ENCODE measurements around the gene PTCHD4. TPM values are rescaled to one million over a fixed set of nuclear protein-coding genes. Genes with fewer than 3 reads are reported as not detected.
"Not testable (repeated sequence)": the region's sequence is repeated elsewhere in the genome, so short reads cannot be mapped to it uniquely, and the experiment has no call there.

Gene PTCHD4
- 1 to 10 TPM in 3 of 4 donors, under 1 TPM in 1; 0.31 to 2.8 (median 1.9) TPM for polyA plus RNA-seq (ENCODE audit: insufficient read length in 4 of 4)

DNA sequence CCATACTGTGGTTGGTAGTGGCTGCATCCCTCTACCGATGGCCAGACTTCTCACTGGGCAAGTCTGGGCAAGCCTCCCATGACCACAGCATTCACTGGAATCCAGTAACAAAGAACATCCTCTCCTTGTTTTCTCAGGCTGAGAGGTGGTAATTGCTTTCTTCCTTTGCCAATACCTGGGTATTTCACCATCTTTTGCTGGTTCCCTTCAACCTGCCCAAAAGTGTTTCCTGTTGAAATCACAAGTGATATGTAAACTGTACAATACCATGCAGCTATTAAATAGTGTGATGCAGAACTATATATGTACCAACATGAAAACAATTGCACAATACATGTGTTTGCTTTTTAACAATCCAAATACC, at the start of gene PTCHD4:
PTCHD4 (minus strand) TSS at position 55 of the 364 bp plus-strand sequence. CDS start 42,240 bp downstream, outside the sequence.
- no peak for DNase-seq (ENCODE audit: low read depth in 4 of 4, low spot score in 3 of 4)

DNA sequence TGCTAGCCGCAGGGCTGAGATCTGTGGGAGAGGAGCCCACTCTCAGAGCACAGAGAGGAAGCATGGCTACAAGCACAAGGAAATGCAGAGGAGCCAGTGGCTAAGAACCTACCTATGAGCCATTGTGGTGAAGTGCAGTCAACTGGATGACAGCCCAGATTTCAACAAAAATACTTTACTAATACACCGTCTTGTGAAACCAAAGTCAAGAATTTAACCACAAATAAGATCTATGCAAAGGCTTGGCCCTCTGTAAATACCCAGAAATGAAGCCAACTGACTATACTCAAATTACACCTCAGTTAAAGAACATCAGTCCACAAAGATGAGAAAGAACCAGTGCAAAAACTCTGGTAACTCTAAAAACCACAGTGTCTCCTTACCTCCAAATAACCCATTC, 40.1 kb upstream of the PTCHD4 start:
- no peak for DNase-seq (ENCODE audit: low read depth in 4 of 4, low spot score in 3 of 4)

DNA sequence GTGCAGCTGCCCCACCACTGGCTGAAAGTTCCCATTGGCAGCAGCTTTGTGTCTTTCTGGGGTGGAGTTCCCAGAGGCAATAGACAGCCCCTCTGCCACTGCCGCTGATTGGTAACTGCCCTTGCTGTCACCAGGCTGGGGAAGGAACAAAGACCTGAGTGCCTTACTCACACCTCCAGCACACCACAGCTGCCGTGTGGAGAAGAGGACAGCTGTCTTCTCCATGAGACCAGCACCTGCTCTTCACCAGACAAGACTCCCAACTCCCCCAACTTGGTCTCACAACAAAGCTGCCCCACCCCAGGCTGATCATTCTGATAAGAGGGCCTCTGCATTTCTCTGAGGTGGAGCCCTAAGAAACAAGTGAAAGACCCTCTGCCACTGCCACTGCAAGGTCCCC, 39.7 kb upstream of the PTCHD4 start:
- DNase-seq (ENCODE audit: low read depth in 4 of 4, low spot score in 3 of 4): no peak

DNA sequence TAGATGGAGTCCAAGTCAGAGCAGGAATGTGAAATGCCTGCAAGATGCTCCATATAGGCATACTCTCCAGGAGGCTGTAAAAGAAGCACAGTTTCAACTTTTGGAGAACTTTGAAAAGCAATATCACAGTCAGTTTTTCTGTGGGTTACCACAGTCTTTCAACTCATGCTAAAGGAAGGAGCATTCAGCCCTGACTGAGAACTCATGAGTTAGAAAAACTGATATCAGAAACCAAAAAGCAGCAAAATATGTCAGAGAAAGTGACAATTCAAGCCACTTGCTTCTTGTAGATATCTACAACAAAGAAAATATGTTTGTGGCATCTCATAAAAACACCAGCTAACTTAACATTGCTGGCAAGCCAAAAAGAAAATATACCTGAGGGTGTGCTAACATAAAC, 36.1 kb upstream of the PTCHD4 start:
- no peak for DNase-seq (ENCODE audit: low read depth in 4 of 4, low spot score in 3 of 4)

DNA sequence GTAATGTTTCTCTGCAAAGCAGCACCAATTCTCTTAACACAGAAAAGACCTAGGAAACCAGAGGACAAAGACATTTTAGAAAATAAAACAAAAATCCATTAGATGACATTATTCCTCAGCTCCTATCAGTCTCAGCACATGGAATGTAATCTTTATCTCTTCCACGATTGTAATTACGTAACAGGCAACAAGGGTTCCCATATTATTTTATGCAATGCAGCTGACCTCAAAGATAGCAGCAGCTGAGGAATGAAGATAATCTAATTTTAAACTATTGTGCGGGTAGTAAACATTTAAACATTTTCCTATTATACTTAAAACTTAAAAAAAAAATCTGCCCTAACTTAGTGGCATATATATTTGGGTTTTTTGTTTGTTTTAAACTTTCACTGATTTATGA, 33.0 kb upstream of the PTCHD4 start:
- DNase-seq (ENCODE audit: low read depth in 4 of 4, low spot score in 3 of 4): no peak

DNA sequence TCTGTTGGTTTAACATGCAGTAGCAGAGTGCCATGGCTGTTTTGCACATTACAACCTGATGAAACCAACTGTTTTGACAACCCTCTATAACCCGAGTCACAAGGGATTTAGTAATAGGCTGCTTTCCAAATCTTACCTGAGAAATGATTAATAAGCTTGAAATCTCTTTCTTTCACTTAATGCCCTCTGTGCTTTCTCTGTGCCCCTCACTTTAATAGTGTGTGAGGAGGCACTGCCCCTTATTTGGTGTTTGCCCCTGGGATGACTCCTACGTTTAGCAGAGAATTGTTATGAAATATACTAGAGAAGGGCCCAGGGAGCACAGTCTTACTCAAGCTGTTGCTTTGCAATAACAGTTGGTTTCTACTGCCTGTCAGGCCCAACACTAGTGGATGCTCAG, 31.0 kb upstream of the PTCHD4 start:
- DNase-seq (ENCODE audit: low read depth in 4 of 4, low spot score in 3 of 4): no peak

DNA sequence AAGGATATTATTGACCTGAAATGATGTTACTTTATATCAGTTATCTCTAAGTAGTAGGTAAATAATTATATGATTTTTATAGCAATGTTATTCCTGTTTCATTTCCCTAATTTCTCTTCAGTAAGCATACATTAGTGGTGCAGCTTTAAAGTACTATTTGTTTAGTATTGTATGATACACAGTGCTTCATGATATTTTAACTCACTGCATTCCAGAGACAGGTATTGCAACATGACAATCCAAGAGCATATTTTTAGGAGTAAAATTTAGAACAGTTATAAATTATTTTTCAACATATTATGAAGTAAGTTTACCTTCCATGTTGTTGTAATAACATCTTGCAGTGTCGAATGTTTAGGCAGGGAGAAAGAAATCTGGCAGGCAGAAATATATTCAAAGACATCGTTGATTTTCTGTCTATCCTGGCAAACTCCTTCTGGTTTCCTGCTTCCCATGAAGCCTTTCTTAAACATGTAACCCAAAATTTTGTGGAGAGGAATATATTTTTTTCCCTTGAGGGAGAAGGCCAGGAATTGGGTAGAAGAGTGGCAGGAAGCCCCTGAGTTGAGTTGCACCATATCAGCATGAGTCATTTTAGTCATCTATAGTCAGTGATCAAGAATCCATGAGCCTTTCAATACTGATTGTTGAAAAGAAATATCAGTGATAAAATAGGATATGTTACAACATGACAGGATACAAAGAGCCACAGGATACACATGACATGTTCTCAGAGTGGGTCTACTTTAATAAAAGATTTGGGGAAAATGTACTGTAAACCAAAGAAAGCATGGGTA, 29.0 kb upstream of the PTCHD4 start:
- DNase-seq (ENCODE audit: low read depth in 4 of 4, low spot score in 3 of 4): no peak

DNA sequence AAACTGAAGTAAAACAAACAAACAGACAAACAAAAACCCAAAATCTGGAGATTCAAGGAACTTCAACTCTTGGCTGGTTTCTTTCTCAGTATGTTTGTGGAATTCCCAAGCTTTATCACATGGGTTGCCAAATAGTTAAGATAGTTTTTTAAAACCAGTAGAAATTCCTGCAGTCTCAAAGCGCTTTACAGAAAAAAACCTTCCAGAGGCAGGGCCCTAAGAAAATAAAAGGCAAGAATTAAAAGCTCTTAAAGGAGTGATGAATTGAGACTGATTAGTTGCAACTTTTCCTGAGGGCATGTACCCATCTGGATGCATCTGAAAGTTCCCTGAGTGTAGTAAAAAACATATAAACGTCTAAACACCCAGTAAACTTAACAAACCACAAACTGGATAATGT, 25.9 kb upstream of the PTCHD4 start:
- DNase-seq (ENCODE audit: low read depth in 4 of 4, low spot score in 3 of 4): no peak

DNA sequence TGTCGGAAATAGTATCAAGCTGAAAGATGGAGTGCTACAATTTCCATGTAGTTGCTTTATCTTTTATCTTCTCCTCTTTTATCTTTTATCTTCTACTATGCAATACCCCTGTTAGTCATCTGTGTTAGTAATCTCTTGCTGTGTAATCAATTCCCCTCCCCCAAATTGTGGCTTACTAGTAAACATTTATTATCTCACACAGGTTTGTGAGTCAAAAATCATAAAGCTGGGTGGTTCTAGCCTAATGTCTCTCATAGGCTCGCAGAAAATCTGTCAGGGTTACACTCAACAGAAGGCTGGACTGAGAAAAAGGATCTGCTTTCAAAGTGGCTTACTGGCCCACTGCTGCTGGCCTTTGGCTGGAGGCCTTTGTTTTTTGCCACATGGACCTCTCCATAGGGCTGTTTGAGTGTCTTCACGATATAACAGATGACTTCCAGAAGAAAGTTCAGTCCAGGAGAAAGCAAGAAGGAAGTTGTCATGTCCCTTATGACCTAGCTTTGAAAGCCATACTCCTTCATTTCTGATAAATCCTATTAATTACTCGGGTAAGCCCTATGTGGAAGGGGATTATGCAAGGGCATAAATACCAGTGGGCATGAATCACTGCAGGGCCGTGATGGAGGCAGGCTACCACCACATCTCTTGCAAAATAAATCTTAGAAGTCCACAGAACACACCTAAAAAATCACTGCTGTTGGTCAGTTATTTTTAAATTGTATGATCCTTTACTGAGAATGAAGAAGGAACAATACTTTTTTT, 24.5 kb upstream of the PTCHD4 start:
- no peak for DNase-seq (ENCODE audit: low read depth in 4 of 4, low spot score in 3 of 4)

DNA sequence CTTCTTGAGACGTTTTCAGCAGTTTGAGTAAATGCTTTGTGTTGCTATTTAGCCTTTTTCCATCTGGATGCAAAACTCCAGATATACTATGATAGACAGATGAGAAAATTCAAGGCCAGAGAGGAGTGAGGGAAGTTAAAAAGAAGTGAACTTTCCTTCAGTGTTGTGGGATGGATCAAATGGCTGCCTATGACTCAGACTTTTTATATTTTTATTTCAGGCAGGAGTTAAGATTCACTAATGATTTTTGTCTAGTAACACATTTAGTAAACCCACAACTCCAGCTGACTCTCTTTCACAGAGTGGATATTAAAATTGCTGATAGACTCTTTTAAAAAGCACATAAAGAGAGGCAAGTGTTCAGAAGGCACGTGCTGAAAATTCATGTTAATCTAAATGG, 23.2 kb upstream of the PTCHD4 start:
- no peak for DNase-seq (ENCODE audit: low read depth in 4 of 4, low spot score in 3 of 4)

DNA sequence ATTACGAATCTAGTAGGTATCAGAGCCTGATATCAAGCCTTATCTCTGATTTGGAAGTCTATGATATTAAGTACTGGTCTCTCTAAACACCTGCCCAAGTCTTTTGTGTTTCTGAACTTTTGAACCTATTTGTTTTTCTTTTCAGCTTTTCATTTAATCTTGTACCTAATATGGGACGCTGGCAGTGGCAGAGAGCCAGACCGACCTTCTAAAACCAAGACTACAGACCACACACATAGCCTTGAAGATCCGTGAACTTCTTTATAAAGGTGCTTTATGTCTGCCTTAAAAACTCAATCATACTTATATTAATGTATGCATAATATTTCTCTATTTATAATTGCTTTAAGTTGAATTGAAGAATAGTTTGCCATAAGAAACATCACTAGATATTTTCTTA, 12.6 kb upstream of the PTCHD4 start:
- no peak for DNase-seq (ENCODE audit: low read depth in 4 of 4, low spot score in 3 of 4)

DNA sequence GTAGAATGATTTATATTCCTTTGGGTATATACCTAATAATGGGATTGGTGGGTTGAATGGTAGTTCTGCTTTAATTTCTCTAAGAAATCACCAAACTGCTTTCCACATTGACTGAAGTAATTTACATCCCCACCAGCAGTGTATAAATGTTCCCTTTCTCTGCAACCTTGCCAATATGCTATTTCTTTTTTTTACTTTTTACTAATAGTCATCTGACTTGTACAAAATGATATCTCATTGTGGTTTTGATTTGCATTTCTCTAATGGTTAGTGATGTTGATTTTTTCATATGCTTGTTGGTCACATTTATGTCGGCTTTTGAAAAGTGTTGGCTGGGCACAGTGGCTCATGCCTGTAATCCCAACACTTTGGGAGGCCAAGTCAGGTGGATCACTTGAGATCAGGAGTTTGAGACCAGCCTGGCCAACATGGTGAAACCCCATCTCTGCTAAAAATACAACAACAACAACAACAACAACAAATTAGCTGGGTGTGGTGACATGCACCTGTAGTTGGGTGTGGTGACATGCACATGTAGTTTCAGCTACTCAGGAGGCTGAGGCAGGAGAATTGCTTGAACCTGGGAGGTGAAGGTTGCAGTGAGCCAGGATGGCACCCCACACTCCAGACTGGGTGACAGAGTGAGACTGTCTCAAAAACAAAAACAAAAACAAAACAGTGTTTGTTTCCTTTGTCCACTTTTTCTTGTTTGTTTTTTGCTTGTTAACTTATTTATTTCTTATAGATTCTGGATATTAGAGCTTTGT, 11.2 kb upstream of the PTCHD4 start:
- not testable (repeated sequence) for DNase-seq (ENCODE audit: low read depth in 4 of 4, low spot score in 3 of 4)

DNA sequence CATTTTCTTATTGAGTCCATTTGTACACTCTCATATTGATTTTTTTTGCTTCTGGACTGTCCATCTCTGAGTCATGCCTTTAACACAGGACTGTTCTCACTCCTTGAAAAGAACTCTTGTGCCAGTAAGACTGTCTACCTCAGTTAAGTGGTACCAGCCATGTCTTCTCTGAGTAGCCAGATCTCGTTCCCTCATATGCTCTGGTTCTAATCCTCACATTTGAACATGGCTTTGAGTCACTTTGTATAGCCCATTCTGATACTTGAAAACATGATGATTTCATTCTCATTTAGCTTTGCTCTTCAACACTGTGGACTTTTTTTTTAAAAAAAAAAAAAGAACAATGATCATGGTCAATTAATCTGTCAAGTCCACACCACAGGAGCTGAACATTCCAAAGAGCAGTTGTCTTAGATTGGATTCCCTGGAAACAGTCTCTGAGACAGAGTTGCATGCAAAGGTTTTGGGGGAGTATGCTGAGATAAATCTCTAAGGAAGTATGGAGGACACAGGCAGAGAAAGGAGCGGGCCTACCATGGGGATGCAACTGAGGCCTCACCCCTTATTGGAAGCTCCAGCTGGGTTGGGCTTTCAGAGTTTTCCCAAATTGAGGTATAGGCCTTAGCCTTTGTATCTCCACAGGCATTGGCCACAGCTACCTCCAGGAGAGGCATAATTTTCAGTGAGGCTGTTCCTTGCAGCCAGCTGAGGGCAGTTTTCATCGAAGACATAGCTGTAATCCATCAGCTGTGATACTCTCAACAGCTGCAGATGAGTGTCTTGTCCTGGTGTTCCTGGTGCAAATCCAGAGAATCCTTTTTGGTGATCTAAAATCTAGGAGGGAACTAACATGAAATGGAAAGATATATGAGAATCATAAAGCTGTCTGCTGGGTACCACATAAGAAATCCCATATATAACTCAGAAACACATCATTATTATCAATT, 6.0 kb upstream of the PTCHD4 start:
- DNase-seq (ENCODE audit: low read depth in 4 of 4, low spot score in 3 of 4): no peak

DNA sequence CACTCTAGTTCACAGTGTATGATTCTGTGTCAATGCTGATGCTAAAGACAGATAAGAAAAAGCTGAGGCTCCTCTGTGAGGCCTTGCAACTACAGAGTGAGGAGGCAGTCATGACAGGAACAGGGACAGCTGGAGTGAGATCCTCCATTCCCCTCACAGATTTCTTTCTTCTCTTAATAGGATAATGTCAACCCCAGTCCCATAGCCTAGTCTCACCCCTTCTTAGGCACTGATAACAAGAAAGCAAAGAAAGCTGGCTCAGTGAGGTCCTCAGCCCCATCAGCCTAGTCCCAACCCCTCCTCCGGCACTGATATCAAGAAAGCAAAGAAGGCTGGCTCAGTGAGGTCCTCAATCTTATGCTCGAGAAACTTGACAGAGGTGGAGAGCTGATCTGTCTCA, 2.1 kb upstream of the PTCHD4 start:
- no peak for DNase-seq (ENCODE audit: low read depth in 4 of 4, low spot score in 3 of 4)

DNA sequence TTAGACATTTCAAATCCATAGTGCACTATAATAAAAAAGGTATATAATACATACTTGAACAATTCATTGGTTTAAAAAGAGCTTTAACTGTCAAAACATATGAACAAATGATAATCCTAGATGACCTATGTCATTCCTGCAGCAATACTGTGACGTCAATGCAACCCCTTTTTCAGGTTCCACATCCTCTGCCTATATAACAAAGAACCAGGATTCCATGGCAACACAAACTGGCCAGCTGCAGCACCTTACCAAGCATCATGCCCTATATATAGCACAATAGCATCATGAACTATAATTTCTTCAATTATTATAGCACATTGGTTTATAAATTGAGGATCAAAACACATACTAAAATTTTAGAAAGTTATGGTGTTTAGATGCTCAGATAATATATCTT, 578 bp upstream of the PTCHD4 start:
- no peak for DNase-seq (ENCODE audit: low read depth in 4 of 4, low spot score in 3 of 4)

DNA sequence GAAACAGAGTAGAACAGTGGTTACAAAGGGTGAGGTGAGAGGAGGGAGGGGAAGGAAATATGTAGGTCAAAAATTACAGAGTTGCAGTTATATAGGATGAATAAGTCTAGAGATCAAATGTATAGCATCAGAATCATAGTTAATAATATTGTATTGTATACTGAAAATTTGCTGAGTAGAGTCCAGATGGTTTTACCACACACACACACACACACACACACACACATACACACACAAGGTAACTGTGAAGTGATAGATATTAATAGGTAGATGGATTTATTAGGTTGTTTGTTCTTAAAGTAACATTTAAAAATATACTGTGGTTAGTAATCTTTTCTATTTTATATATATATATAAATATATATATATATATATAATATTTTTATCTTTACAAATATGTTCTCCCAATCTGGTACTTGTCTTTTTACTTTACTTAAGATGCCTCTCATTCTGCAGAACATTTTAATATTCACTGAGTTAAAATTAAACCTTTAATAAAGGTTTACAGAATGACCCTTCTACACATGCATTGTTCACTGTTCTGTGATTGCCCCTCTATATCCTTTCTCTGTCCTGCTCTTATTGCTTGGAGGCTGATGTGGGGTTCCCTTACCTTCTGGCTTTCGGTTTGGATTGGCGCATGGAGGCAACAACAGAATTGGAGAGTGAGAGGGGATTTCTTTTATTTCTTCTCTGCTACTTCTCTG, 408 bp downstream of the PTCHD4 start:
- no peak for DNase-seq (ENCODE audit: low read depth in 4 of 4, low spot score in 3 of 4)

DNA sequence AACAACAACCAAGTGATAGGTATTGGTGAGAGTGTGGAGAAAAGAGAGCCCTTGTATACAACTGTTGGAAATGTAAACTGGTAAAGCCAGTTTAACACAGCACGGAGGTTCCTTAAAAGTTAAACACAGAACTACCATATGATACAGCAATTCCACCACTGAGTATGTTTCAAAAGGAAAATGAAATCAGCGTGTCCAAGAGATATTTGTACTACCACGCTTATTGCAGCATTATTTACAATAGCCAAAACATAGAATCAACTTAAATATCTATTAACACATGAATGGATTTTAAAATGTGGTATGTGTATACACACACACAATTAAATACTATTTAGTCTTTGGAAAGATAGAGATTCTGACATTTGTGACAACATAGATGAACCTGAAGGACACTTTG, 1.1 kb downstream of the PTCHD4 start:
- DNase-seq (ENCODE audit: low read depth in 4 of 4, low spot score in 3 of 4): no peak

DNA sequence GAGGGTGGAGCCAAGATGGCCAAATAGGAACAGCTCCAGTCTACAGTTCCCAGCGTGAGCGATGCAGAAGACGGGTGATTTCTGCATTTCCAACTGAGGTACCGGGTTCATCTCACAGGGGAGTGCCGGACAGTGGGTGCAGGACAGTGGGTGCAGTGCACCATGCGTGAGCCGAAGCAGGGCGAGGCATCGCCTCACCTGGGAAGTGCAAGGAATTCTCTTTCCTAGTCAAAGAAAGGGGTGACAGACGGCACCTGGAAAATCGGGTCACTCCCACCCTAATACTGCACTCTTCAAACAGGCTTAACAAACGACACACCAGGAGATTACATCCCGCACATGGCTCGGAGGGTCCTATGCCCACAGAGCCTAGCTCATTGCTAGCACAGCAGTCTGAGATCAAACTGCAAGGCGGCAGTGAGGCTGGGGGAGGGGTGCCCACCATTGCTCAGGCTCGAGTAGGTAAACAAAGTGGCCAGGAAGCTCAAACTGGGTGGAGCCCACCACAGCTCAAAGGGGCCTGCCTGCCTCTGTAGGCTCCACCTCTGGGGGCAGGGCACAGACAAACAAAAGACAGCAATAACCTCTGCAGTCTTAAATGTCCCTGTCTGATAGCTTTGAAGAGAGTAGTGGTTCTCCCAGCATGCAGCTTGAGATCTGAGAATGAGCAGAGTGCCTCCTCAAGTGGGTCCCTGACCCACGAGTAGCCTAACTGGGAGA, 8.4 kb downstream of the PTCHD4 start:
- not testable (repeated sequence) for DNase-seq (ENCODE audit: low read depth in 4 of 4, low spot score in 3 of 4)

DNA sequence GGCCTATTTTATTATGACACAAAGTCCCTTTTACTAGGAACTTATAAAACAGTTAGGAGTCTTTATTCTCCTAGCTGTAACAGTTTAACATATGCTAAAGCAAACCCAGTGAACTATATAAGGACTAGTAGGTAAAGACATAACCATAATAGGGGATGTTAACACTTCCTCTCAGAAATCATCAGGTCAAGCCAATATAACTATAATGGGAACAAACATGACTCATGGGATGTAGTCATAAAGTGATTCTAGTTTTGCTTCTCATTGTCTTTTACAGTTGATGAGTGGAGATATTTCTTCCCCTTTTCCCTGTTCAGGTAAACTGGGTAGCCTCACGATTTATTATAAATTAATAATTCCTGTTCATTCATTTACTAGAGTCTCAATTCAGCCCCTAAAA, 9.7 kb downstream of the PTCHD4 start:
- no peak for DNase-seq (ENCODE audit: low read depth in 4 of 4, low spot score in 3 of 4)

Measured in left renal pelvis (tissue), 4 donors.